H1 (cell line): ENCODE results near the gene ST3GAL3. TPM values are rescaled to one million over a fixed set of nuclear protein-coding genes. Genes with fewer than 3 reads are reported as not detected.

Source experiments
- CTCF ChIA-PET: fragments of 300-600 bp; sonication (Branson Sonifier 250); formaldehyde crosslinking; loops from one replicate; lab custom pipeline; 2021; ENCODE audit not compliant: partially characterized antibody; lab: Charles Lee
- POLR2A ChIA-PET: fragments of 300-600 bp; sonication (Branson Sonifier 250); formaldehyde crosslinking; loops from one replicate; lab custom pipeline; 2021; ENCODE audit warnings: inconsistent platforms; ENCODE audit not compliant: partially characterized antibody; lab: Charles Lee
- DNase-seq, 2 experiments: peaks; one replicate each; pipeline versions ENCODE4 v3.0.0 to v3.0.0-alpha.2; 2010 to 2022; ENCODE audit warnings: low spot score in 2 of 2, low read depth in 1 of 2, mixed read lengths in 1 of 2
- FAIRE-seq: peaks from 2 replicates; lab custom pipeline; 2011; peaks lifted over from hg19 to GRCh38; lab: Jason Lieb, UNC
- H2AFZ ChIP-seq: 2 replicates; pipeline ENCODE4 v1.8.1; 2012; ENCODE audit warnings: low read length, inconsistent platforms
- H2AK5ac ChIP-seq: 2 replicates; pipeline ENCODE4 v1.6.1; 2013; ENCODE audit warnings: low read depth, low read length
- H2BK120ac ChIP-seq: replicated peaks from 2 replicates; pipeline ENCODE3; 2013; ENCODE audit warnings: low read depth, low read length, inconsistent platforms
- H2BK12ac ChIP-seq: 2 replicates; pipeline ENCODE4 v1.6.1; 2013; ENCODE audit warnings: low read depth, low read length
- H2BK15ac ChIP-seq: 2 replicates; pipeline ENCODE4 v1.6.1; 2013; ENCODE audit warnings: low read length
- H2BK20ac ChIP-seq: 2 replicates; pipeline ENCODE4 v1.6.1; 2013; ENCODE audit warnings: low read length
- H2BK5ac ChIP-seq: 2 replicates; pipeline ENCODE4 v1.6.1; 2013; ENCODE audit warnings: low read depth, low read length
- H3K14ac ChIP-seq: 2 replicates; pipeline ENCODE4 v1.6.1; 2013; ENCODE audit warnings: inconsistent platforms; ENCODE audit not compliant: insufficient read length
- H3K18ac ChIP-seq: 2 replicates; pipeline ENCODE4 v1.6.1; 2013; ENCODE audit warnings: low read length; ENCODE audit errors: extremely low read depth
- H3K23ac ChIP-seq: 2 replicates; pipeline ENCODE4 v1.6.1; 2013; ENCODE audit warnings: inconsistent platforms; ENCODE audit not compliant: insufficient read length
- H3K23me2 ChIP-seq: 2 replicates; pipeline ENCODE4 v1.6.1; 2013; ENCODE audit warnings: low read depth, low read length
- H3K27ac ChIP-seq: 2 replicates; pipeline ENCODE4 v1.6.1; 2011; ENCODE audit warnings: low read depth, low read length, inconsistent platforms
- H3K27me3 ChIP-seq, 4 experiments: replicated peaks in 1 of 4; 1 replicate in 1 of 4; 2 replicates in 3 of 4; pipeline versions ENCODE4 v1.6.1 to v1.8.1; 2011 to 2013; ENCODE audit warnings: low read length in 3 of 4, mild to moderate bottlenecking in 3 of 4, inconsistent platforms in 2 of 4, mixed read lengths in 2 of 4, moderate library complexity in 1 of 4; ENCODE audit not compliant: control insufficient read depth in 3 of 4, insufficient read depth in 3 of 4; ENCODE audit errors: extremely low read depth in 1 of 4
- H3K36me3 ChIP-seq, 4 experiments: 2 replicates each; pipeline versions ENCODE4 v1.6.1 to v1.8.1; 2011 to 2013; ENCODE audit warnings: mild to moderate bottlenecking in 4 of 4, low read length in 3 of 4, moderate library complexity in 2 of 4, control low read depth in 1 of 4, inconsistent platforms in 1 of 4; ENCODE audit not compliant: insufficient read depth in 4 of 4, control insufficient read depth in 2 of 4
- H3K4ac ChIP-seq: replicated peaks from 2 replicates; pipeline ENCODE3; 2013; ENCODE audit warnings: low read length, low read depth, mixed read lengths, inconsistent platforms; ENCODE audit not compliant: insufficient read length
- H3K4me1 ChIP-seq, 4 experiments: replicated peaks in 1 of 4; 1 replicate in 1 of 4; 2 replicates in 3 of 4; pipeline versions ENCODE4 v1.6.1 to v1.8.1; 2011 to 2013; ENCODE audit warnings: low read length in 3 of 4, inconsistent platforms in 2 of 4, mixed read lengths in 1 of 4; ENCODE audit not compliant: insufficient read depth in 4 of 4, control insufficient read depth in 3 of 4
- H3K4me2 ChIP-seq, 2 experiments: 2 replicates each; pipeline versions ENCODE4 v1.6.1 to v1.8.1; 2011 to 2013; ENCODE audit warnings: low read depth in 2 of 2, low read length in 2 of 2, control low read depth in 1 of 2, inconsistent platforms in 1 of 2, mild to moderate bottlenecking in 1 of 2; ENCODE audit not compliant: insufficient read depth in 1 of 2
- H3K4me3 ChIP-seq, 4 experiments: fragments of 200-600, 300-600 bp in 1 of 4; sonication (generic), shearing (Covaris generic), sonication (Bioruptor Twin) in 1 of 4; 2 replicates each; pipeline versions ENCODE4 v1.5.1 to v1.8.1; 2011 to 2016; ENCODE audit warnings: low read length in 4 of 4, low read depth in 3 of 4, control low read depth in 2 of 4, inconsistent platforms in 2 of 4, mild to moderate bottlenecking in 2 of 4, mixed read lengths in 1 of 4, moderate library complexity in 1 of 4; ENCODE audit not compliant: insufficient read depth in 2 of 4; ENCODE audit errors: extremely low read depth in 1 of 4
- H3K56ac ChIP-seq: replicated peaks from 2 replicates; pipeline ENCODE3; 2013; ENCODE audit warnings: low read depth, mild to moderate bottlenecking, mixed read lengths, low read length, inconsistent platforms; ENCODE audit not compliant: insufficient read length
- H3K79me1 ChIP-seq: 2 replicates; pipeline ENCODE4 v1.6.1; 2013; ENCODE audit warnings: low read depth, low read length, control low read depth
- H3K79me2 ChIP-seq, 2 experiments: 2 replicates each; pipeline versions ENCODE4 v1.6.1 to v1.8.1; 2012 to 2013; ENCODE audit warnings: low read length in 2 of 2, mild to moderate bottlenecking in 2 of 2, inconsistent platforms in 1 of 2; ENCODE audit not compliant: insufficient read depth in 2 of 2, control insufficient read depth in 1 of 2
- H3K9ac ChIP-seq, 4 experiments: replicated peaks in 1 of 4; 1 replicate in 1 of 4; 2 replicates in 3 of 4; pipeline versions ENCODE4 v1.6.1 to v1.8.1; 2011 to 2013; ENCODE audit warnings: low read depth in 3 of 4, low read length in 3 of 4, control low read depth in 2 of 4, mild to moderate bottlenecking in 2 of 4, moderate library complexity in 2 of 4, inconsistent platforms in 1 of 4; ENCODE audit errors: extremely low read depth in 1 of 4
- H3K9me3 ChIP-seq, 2 experiments: 2 replicates each; pipeline versions ENCODE4 v1.6.1 to v1.8.1; 2012 to 2013; ENCODE audit warnings: mild to moderate bottlenecking in 2 of 2, moderate library complexity in 2 of 2, control low read depth in 1 of 2, inconsistent platforms in 1 of 2, low read depth in 1 of 2, low read length in 1 of 2, mixed read lengths in 1 of 2; ENCODE audit not compliant: insufficient read depth in 2 of 2
- H4K20me1 ChIP-seq, 2 experiments: replicated peaks in 1 of 2; 2 replicates each; pipeline versions ENCODE3 to v1.8.1; 2011 to 2013; ENCODE audit warnings: inconsistent platforms in 2 of 2, low read length in 2 of 2, mild to moderate bottlenecking in 1 of 2; ENCODE audit not compliant: insufficient read depth in 2 of 2, control insufficient read depth in 1 of 2
- H4K5ac ChIP-seq: 2 replicates; pipeline ENCODE4 v1.6.1; 2013; ENCODE audit warnings: low read length, low read depth, mixed read lengths, inconsistent platforms; ENCODE audit not compliant: insufficient read length
- H4K8ac ChIP-seq: 2 replicates; pipeline ENCODE4 v1.8.0; 2013; ENCODE audit warnings: mild to moderate bottlenecking, moderate library complexity, low read length, inconsistent platforms; ENCODE audit not compliant: insufficient read depth; ENCODE audit errors: extremely low read depth
- H4K91ac ChIP-seq: replicated peaks from 2 replicates; pipeline ENCODE3; 2013; ENCODE audit warnings: low read length, mixed read lengths, inconsistent platforms; ENCODE audit not compliant: insufficient read length
- BACH1 ChIP-seq: IDR thresholded peaks from 2 replicates; pipeline ENCODE4 v1.6.1; 2012; ENCODE audit warnings: low read length, improper control_type of control experiment
- CBX5 ChIP-seq: fragments of 300-800, 300-1000 bp; sonication (generic); IDR thresholded peaks from 2 replicates; pipeline ENCODE4 v1.7.1; 2016; ENCODE audit warnings: antibody characterized with exemption, low read length, low read depth
- CHD1 ChIP-seq: IDR thresholded peaks from 2 replicates; pipeline ENCODE4 v1.6.1; 2012; ENCODE audit warnings: low read depth, low read length, improper control_type of control experiment
- CTCF ChIP-seq, 3 experiments: IDR thresholded peaks; 1 replicate in 2 of 3; 2 replicates in 1 of 3; pipeline versions ENCODE4 v1.5.1 to v1.6.1; 2011; ENCODE audit warnings: low read length in 3 of 3, mild to moderate bottlenecking in 3 of 3, inconsistent platforms in 2 of 3, low read depth in 1 of 3, moderate library complexity in 1 of 3; ENCODE audit not compliant: insufficient read depth in 1 of 3; ENCODE audit errors: control extremely low read depth in 1 of 3
- EZH2 ChIP-seq: fragments of 200-600 bp; sonication (generic); IDR thresholded peaks from 2 replicates; pipeline ENCODE4 v1.7.1; 2012; ENCODE audit warnings: low read depth, mild to moderate bottlenecking, moderate library complexity, low read length, inconsistent platforms; ENCODE audit not compliant: severe bottlenecking
- PHF8 ChIP-seq: fragments of 200-600 bp; sonication (generic); conservative IDR thresholded peaks from 2 replicates; pipeline ENCODE4 v1.7.1; 2012; ENCODE audit warnings: low read depth, mild to moderate bottlenecking, inconsistent platforms, low read length, moderate library complexity
- SIRT6 ChIP-seq: IDR thresholded peaks from one replicate; pipeline ENCODE4 v1.7.1; 2012; ENCODE audit warnings: low read length, inconsistent platforms
- SP1 ChIP-seq: IDR thresholded peaks from 2 replicates; pipeline ENCODE4 v1.6.1; 2011; ENCODE audit warnings: low read depth, low read length
- SP4 ChIP-seq: IDR thresholded peaks from 2 replicates; pipeline ENCODE4 v1.6.1; 2012; ENCODE audit warnings: low read length, inconsistent platforms
- YY1 ChIP-seq: IDR thresholded peaks from 2 replicates; pipeline ENCODE4 v1.6.1; 2011; ENCODE audit warnings: low read depth, mild to moderate bottlenecking, low read length
- WGBS, 2 experiments: shearing (Covaris generic) in 1 of 2; methylation state at CpG; one replicate each; pipeline versions ENCODE4 v1.1.6 to v1.1.7; 2013 to 2015; ENCODE audit warnings: low lambda C conversion rate in 2 of 2, mixed read lengths in 2 of 2, inconsistent platforms in 1 of 2, low coverage in 1 of 2, missing lambda C conversion rate in 1 of 2; ENCODE audit not compliant: insufficient replicate concordance in 2 of 2, insufficient coverage in 1 of 2, insufficient read length in 1 of 2; ENCODE audit errors: extremely low coverage in 1 of 2, missing lambda C conversion rate in 1 of 2; 5-methylcytosine and 5-hydroxymethylcytosine counted together
- polyA plus RNA-seq, 7 experiments: library from polyadenylated mRNA; depleted of rRNA in 3 of 7; stranded (reverse) in 5 of 7; unstranded in 2 of 7; fragments of >200 nt in 5 of 7; fragments of 200-250 nt in 2 of 7; gene quantifications; 1 replicate in 5 of 7; 2 replicates in 1 of 7; 4 replicates in 1 of 7; pipeline versions ENCODE4 v1.2.1 to v1.2.3, GENCODE V29; 2011 to 2013; ENCODE audit warnings: missing spikeins in 2 of 7, mixed read lengths in 2 of 7
- total RNA-seq: library from RNA; stranded (reverse); fragmentation: NEBNext Ultra II Directional; extraction: Animal tissue kit (Norgen Biotek cat#: 25700); gene quantifications from 2 replicates; pipeline ENCODE4 v1.2.1, GENCODE V29; 2021
- TF ChIP-seq, protein P1 (sequence below): IDR thresholded peaks from 2 replicates; pipeline ENCODE4 v1.6.1; 2012; ENCODE audit warnings: low read length, inconsistent platforms

ST3GAL3 gene
- total and polyA plus RNA-seq, 2 of the 8 experiments (the other 6 are each of a cell fraction or from before 2014, with no cell fraction given) = 6.8 to 7.0 TPM

DNA sequence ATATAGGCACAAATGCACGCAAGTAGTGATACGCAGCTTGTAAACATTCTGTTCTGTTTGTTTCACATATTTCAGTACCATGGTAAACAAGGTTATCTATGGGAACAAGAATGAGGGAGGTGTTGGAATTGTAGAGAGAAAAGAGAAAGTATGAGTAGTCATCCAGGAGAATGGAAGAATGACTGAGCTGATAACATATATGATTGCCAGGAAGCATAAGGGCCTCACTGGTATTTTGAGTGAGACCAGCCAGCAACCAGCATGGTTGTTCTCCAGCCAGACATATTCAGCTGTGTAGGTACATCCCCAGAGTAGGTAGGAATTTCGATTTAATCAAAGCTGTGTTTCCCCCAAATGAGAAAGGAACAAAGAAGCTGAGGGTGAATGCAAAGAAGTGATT is 167.4 kb downstream of the ST3GAL3 start:
- FAIRE-seq = no peak
- Histone ChIP-seq H4K5ac (no peak overlapping the region), H3K27me3 (no peaks in the 10 kb centered on the region), H2BK5ac (no peak overlapping the region), H3K36me3 (no peaks in the 10 kb centered on the region), H3K9ac (no peak overlapping the region), H2AFZ (no peak overlapping the region), H4K91ac (no peak overlapping the region), H3K79me1 (no peaks in the 10 kb centered on the region; the same call in 1 of the 2 replicates), H3K4me2 (no peak overlapping the region), H3K27ac (no peak overlapping the region), H3K4me3 (no peak overlapping the region), H3K79me2 (no peaks in the 10 kb centered on the region), H3K18ac (no peak overlapping the region), H3K4me1 (no peaks in the 10 kb centered on the region), H3K4ac (no peak overlapping the region), H3K14ac (no peak overlapping the region), H2BK20ac (no peak overlapping the region), H2AK5ac (no peak overlapping the region), H4K8ac (no peak overlapping the region), H2BK120ac (no peak overlapping the region), H2BK12ac (no peak overlapping the region), H3K23ac (no peak overlapping the region), H3K56ac (no peak overlapping the region), H3K9me3 (no peaks in the 10 kb centered on the region), H2BK15ac (no peak overlapping the region), H4K20me1 (no peaks in the 10 kb centered on the region), H3K23me2 (no peaks in the 10 kb centered on the region; the same call in 1 of the 2 replicates)
- POLR2A ChIA-PET = interaction anchor here (0.9 kb wide), 1 partner anchor 10 kb away, joined by 3 read pairs; no protein-coding TSS in a partner anchor
- CTCF ChIA-PET = interaction anchor here (0.9 to 2.9 kb wide), 8 partner anchors 9 to 111 kb away, joined by 3 to 7 read pairs (median 4); no protein-coding TSS in a partner anchor
- WGBS, 2 experiments = 91% methylated on average over 3 of the region's 3 CpGs; no CpG with 5 or more reads in 1 of the 2 experiments
- no peak for DNase-seq
- TF ChIP-seq CBX5 (no peak), BACH1 (no peak), SP1 (no peak), CTCF (IDR thresholded peaks at IDR 0.05; ENCODE audit: control extremely low read depth in 1 of 3, insufficient read depth in 1 of 3, low read depth in 1 of 3, low read length in 3 of 3) (no peak), EZH2 (no peak), SIRT6 (no peak), SP4 (no peak), YY1 (no peak), PHF8 (no peak), CHD1 (no peak)
- TF ChIP-seq, protein P1, sequence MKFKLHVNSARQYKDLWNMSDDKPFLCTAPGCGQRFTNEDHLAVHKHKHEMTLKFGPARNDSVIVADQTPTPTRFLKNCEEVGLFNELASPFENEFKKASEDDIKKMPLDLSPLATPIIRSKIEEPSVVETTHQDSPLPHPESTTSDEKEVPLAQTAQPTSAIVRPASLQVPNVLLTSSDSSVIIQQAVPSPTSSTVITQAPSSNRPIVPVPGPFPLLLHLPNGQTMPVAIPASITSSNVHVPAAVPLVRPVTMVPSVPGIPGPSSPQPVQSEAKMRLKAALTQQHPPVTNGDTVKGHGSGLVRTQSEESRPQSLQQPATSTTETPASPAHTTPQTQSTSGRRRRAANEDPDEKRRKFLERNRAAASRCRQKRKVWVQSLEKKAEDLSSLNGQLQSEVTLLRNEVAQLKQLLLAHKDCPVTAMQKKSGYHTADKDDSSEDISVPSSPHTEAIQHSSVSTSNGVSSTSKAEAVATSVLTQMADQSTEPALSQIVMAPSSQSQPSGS = no peak
